ENCODE data around the gene ARL6. TPM values are rescaled to one million over a fixed set of nuclear protein-coding genes. Genes with fewer than 3 reads are reported as not detected.

The ARL6 gene
- total and polyA plus RNA-seq, 4 donors: 3.3 to 20.8 (median 8.0) TPM

DNA sequence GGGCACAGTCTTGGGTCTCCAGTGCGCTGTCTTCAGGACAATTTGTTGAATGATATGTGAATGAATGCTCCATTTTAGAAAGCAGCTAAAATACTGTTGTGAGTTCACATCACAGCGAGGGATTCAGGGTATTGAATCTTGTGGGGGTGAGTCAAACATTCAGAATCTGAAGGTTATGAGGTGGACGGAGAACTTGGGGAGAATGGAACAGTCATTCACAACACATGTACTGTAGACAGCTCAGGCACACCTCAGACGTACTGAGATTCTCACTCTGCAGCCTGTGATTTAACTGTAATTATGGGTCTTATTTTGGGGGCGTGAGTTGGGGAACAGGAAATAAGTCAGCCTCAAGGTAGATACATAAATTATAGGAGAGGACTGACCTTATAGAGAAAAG, 71.2 kb downstream of the ARL6 start:
- Histone ChIP-seq H3K4me1 (ENCODE audit: control insufficient read depth in 5 of 5, insufficient read depth in 5 of 5, low read length in 5 of 5) (peaks cover 0 to 24% (median 3%) of the 10 kb centered on the region in 5 donors), H3K9me3 (ENCODE audit: control insufficient read depth in 4 of 4, insufficient read depth in 3 of 4, low read length in 3 of 4) (no peaks in the 10 kb centered on the region), H3K9ac (ENCODE audit: insufficient read depth in 1 of 2, low read length in 2 of 2) (no peak overlapping the region), H3K4me3 (no peak overlapping the region), H3K36me3 (ENCODE audit: control insufficient read depth in 4 of 4, insufficient read depth in 4 of 4, low read length in 4 of 4) (no peaks in the 10 kb centered on the region), H3K27me3 (ENCODE audit: control insufficient read depth in 3 of 3, insufficient read depth in 3 of 3, low read length in 2 of 3) (no peaks in the 10 kb centered on the region), H3K27ac (ENCODE audit: low read depth in 1 of 2, low read length in 1 of 2) (no peak overlapping the region)
- DNase-seq (no peak), ATAC-seq (ENCODE audit: insufficient read depth, low FRiP score) (no peak)
- 94 to 95% methylated on average over 5 of the region's 5 CpGs for WGBS, 2 donors
- no peak for TF ChIP-seq CTCF (IDR thresholded peaks at IDR 0.05; ENCODE audit: control extremely low read depth, extremely low read depth)

DNA sequence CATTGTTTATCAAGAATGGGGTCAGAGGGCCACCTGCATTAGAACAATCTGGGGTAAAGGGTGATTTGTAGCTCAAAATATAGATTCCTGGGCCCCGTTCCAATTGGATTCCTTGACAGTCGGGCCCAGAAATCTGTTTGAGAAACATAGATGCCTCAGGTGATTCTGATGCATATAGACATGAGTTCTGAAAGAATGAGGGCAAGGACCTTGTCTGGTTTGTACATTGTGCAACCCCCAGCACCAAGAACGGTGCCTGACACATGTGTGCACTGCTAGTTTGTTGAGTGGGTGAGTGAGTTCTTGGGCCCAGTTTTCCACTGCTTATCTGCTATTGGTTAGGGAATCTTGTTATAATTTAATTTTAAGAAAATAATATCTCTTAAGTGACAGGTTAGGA, 73.8 kb downstream of the ARL6 start:
- no peak overlapping the region for H3K4me3 ChIP-seq
- H3K9ac ChIP-seq (ENCODE audit: insufficient read depth in 1 of 2, low read length in 2 of 2): no peak overlapping the region
- 77 to 88% methylated on average over 3 of the region's 3 CpGs for WGBS, 2 donors
- H3K27me3 ChIP-seq (ENCODE audit: control insufficient read depth in 3 of 3, insufficient read depth in 3 of 3, low read length in 2 of 3): no peaks in the 10 kb centered on the region
- ATAC-seq (ENCODE audit: insufficient read depth, low FRiP score): no peak
- H3K27ac ChIP-seq (ENCODE audit: low read depth in 1 of 2, low read length in 1 of 2): no peak overlapping the region
- DNase-seq: no peak
- H3K9me3 ChIP-seq (ENCODE audit: control insufficient read depth in 4 of 4, insufficient read depth in 3 of 4, low read length in 3 of 4): no peaks in the 10 kb centered on the region
- H3K4me1 ChIP-seq (ENCODE audit: control insufficient read depth in 5 of 5, insufficient read depth in 5 of 5, low read length in 5 of 5): peaks cover 0 to 20% (median 3%) of the 10 kb centered on the region in 5 donors
- TF ChIP-seq CTCF (IDR thresholded peaks at IDR 0.05; ENCODE audit: control extremely low read depth, extremely low read depth): no peak
- no peaks in the 10 kb centered on the region for H3K36me3 ChIP-seq (ENCODE audit: control insufficient read depth in 4 of 4, insufficient read depth in 4 of 4, low read length in 4 of 4)

DNA sequence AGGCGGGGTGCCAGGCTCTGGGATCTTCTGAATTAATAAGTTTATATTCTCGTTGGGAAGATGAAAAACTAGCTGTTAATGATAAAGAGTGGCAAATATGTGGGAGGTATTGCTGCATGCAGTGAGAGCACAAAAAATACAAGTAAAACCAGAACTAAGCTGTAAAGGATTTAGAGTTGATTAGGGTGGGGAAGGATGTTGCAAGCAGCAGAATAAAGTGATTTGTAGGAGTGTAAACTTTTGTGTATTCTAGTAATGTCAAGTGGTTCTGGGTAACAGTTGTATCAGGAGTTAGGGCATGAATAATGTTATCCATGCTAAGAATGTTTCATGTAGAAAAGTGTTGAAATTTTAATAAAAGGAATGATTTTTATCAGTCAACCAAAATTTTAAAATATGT, 75.4 kb downstream of the ARL6 start:
- Histone ChIP-seq H3K4me3 (no peak overlapping the region), H3K9ac (ENCODE audit: insufficient read depth in 1 of 2, low read length in 2 of 2) (no peak overlapping the region), H3K9me3 (ENCODE audit: control insufficient read depth in 4 of 4, insufficient read depth in 3 of 4, low read length in 3 of 4) (no peaks in the 10 kb centered on the region), H3K27me3 (ENCODE audit: control insufficient read depth in 3 of 3, insufficient read depth in 3 of 3, low read length in 2 of 3) (no peaks in the 10 kb centered on the region), H3K36me3 (ENCODE audit: control insufficient read depth in 4 of 4, insufficient read depth in 4 of 4, low read length in 4 of 4) (no peaks in the 10 kb centered on the region), H3K4me1 (ENCODE audit: control insufficient read depth in 5 of 5, insufficient read depth in 5 of 5, low read length in 5 of 5) (peaks cover 0 to 20% (median 0%) of the 10 kb centered on the region in 5 donors), H3K27ac (ENCODE audit: low read depth in 1 of 2, low read length in 1 of 2) (no peak overlapping the region)
- TF ChIP-seq CTCF (IDR thresholded peaks at IDR 0.05; ENCODE audit: control extremely low read depth, extremely low read depth): no peak
- DNase-seq (no peak), ATAC-seq (ENCODE audit: insufficient read depth, low FRiP score) (no peak)
- WGBS, 2 donors: 74 to 90% methylated on average over 2 of the region's 2 CpGs

- DNase-seq: no peak
- Histone ChIP-seq H3K9ac (ENCODE audit: insufficient read depth in 1 of 2, low read length in 2 of 2) (no peak overlapping the region), H3K4me1 (ENCODE audit: control insufficient read depth in 5 of 5, insufficient read depth in 5 of 5, low read length in 5 of 5) (peaks cover 0 to 15% (median 0%) of the 10 kb centered on the region in 5 donors), H3K9me3 (ENCODE audit: control insufficient read depth in 4 of 4, insufficient read depth in 3 of 4, low read length in 3 of 4) (no peaks in the 10 kb centered on the region), H3K27me3 (ENCODE audit: control insufficient read depth in 3 of 3, insufficient read depth in 3 of 3, low read length in 2 of 3) (no peaks in the 10 kb centered on the region), H3K27ac (ENCODE audit: low read depth in 1 of 2, low read length in 1 of 2) (no peak overlapping the region), H3K4me3 (no peak overlapping the region), H3K36me3 (ENCODE audit: control insufficient read depth in 4 of 4, insufficient read depth in 4 of 4, low read length in 4 of 4) (no peaks in the 10 kb centered on the region)
- ATAC-seq (ENCODE audit: insufficient read depth, low FRiP score): no peak
- TF ChIP-seq CTCF (IDR thresholded peaks at IDR 0.05; ENCODE audit: control extremely low read depth, extremely low read depth): no peak
- 95 to 96% methylated on average over 8 of the region's 8 CpGs for WGBS, 2 donors
Observed at GRCh38 chr3:97841304-97841703, 76.7 kb downstream of the ARL6 start.
